GM23248 (cell line): ENCODE results near the gene TRIM52. TPM values are rescaled to one million over a fixed set of nuclear protein-coding genes. Genes with fewer than 3 reads are reported as not detected.

Source experiments
- DNase-seq: peaks from one replicate; pipeline ENCODE4 v3.0.0-alpha.2; 2015
- H2AFZ ChIP-seq: fragments of 200-600 bp; sonication (generic); 2 replicates; pipeline ENCODE4 v1.6.1; 2016; ENCODE audit warnings: antibody characterized with exemption
- H3F3A ChIP-seq: fragments of 200-600 bp; sonication (generic); 2 replicates; pipeline ENCODE4 v1.6.1; 2016; ENCODE audit warnings: mild to moderate bottlenecking, antibody characterized with exemption, mixed run types; ENCODE audit not compliant: insufficient read depth
- H3K27ac ChIP-seq: fragments of 200-600 bp; sonication (generic); 2 replicates; pipeline ENCODE4 v1.5.1; 2016; ENCODE audit warnings: mild to moderate bottlenecking
- H3K27me3 ChIP-seq: fragments of 200-600 bp; sonication (generic); replicated peaks from 2 replicates; pipeline ENCODE4 v1.6.1; 2016; ENCODE audit warnings: mild to moderate bottlenecking; ENCODE audit not compliant: insufficient read depth
- H3K36me3 ChIP-seq: fragments of 200-600 bp; sonication (generic); 2 replicates; pipeline ENCODE4 v1.6.1; 2016; ENCODE audit warnings: low read depth, mild to moderate bottlenecking
- H3K4me1 ChIP-seq: fragments of 200-600 bp; sonication (generic); 2 replicates; pipeline ENCODE4 v1.6.1; 2016; ENCODE audit warnings: mild to moderate bottlenecking; ENCODE audit not compliant: insufficient read depth
- H3K4me2 ChIP-seq: fragments of 200-600 bp; sonication (generic); one replicate; pipeline ENCODE4 v1.6.1; 2016; ENCODE audit warnings: mild to moderate bottlenecking; ENCODE audit not compliant: unreplicated experiment
- H3K4me3 ChIP-seq: fragments of 200-600 bp; sonication (generic); 2 replicates; pipeline ENCODE4 v1.5.1; 2016; ENCODE audit warnings: mild to moderate bottlenecking
- H3K79me2 ChIP-seq: fragments of 200-600 bp; sonication (generic); 2 replicates; pipeline ENCODE4 v1.6.1; 2016; ENCODE audit warnings: mild to moderate bottlenecking; ENCODE audit not compliant: insufficient read depth
- H3K9ac ChIP-seq: fragments of 200-600 bp; sonication (generic); 2 replicates; pipeline ENCODE4 v1.6.1; 2016; ENCODE audit warnings: mild to moderate bottlenecking
- H3K9me2 ChIP-seq: fragments of 200-600 bp; sonication (generic); 2 replicates; pipeline ENCODE4 v1.6.1; 2016; ENCODE audit warnings: mixed run types, mild to moderate bottlenecking, moderate library complexity; ENCODE audit not compliant: insufficient read depth
- H3K9me3 ChIP-seq: fragments of 200-600 bp; sonication (generic); one replicate; pipeline ENCODE4 v1.6.1; 2017; ENCODE audit warnings: low read depth
- H4K20me1 ChIP-seq: fragments of 200-600 bp; sonication (generic); 2 replicates; pipeline ENCODE4 v1.6.0; 2016; ENCODE audit not compliant: insufficient read depth
- EZH2 ChIP-seq: fragments of 200-600 bp; sonication (generic); IDR thresholded peaks from 2 replicates; pipeline ENCODE4 v1.6.1; 2018; ENCODE audit warnings: antibody characterized with exemption, mild to moderate bottlenecking; ENCODE audit not compliant: insufficient read depth, poor library complexity, severe bottlenecking
- EZH2phosphoT487 ChIP-seq: fragments of 200-600 bp; sonication (generic); IDR thresholded peaks from 2 replicates; pipeline ENCODE4 v1.6.1; 2018; ENCODE audit warnings: antibody characterized with exemption, moderate library complexity, mild to moderate bottlenecking, low read depth; ENCODE audit not compliant: insufficient read depth
- WGBS, 2 experiments: methylation state at CpG; one replicate each; pipeline ENCODE4 v1.1.6; 2015 to 2017; ENCODE audit warnings: low lambda C conversion rate in 2 of 2, low coverage in 1 of 2; ENCODE audit errors: missing lambda C conversion rate in 2 of 2; 5-methylcytosine and 5-hydroxymethylcytosine counted together
- in situ Hi-C: fragments of 300-500 bp; cut with MboI; formaldehyde crosslinking; loops from 2 replicates; pipeline ENCODE4 v1.15.0; 2020
- polyA plus RNA-seq: library from polyadenylated mRNA; unstranded; fragments of >200 nt; fragmentation: Nextera tagmentation; extraction: Ambion mirVana; gene quantifications from 2 replicates; pipeline ENCODE4 v1.2.1, GENCODE V29; 2016
- total RNA-seq: library from RNA; depleted of rRNA; stranded (reverse); fragments of >200 nt; shearing (Covaris generic); gene quantifications from 2 replicates; pipeline ENCODE4 v1.2.3, GENCODE V29; 2014

Gene TRIM52
- total and polyA plus RNA-seq, 2 experiments from 2014 or later, result 4.1 to 6.6 TPM

- Histone ChIP-seq H3K9me3 (no peaks in the 10 kb centered on the region), H3K79me2 (peaks cover 10% of the 10 kb centered on the region), H3K27ac (no peak overlapping the region), H3K36me3 (no peaks in the 10 kb centered on the region), H4K20me1 (no peaks in the 10 kb centered on the region), H3K4me3 (no peak overlapping the region), H3K27me3 (no peaks in the 10 kb centered on the region), H3K4me2 (no peak overlapping the region), H3K4me1 (0 out of 2 replicates have a peak, but pooled peaks cover 5% of the 10 kb centered on the region), H3K9me2 (no peaks in the 10 kb centered on the region), H3K9ac (no peak overlapping the region), H2AFZ (no peak overlapping the region), H3F3A (peaks cover 31% of the 10 kb centered on the region)
- WGBS, 2 experiments, result 63 to 67% methylated on average over 49 of the region's 49 CpGs
- in situ Hi-C loops, result no loop called here
- TF ChIP-seq EZH2phosphoT487, result no peak
- TF ChIP-seq EZH2, result no peak
- no peak for DNase-seq
These were observed 41.4 kb downstream of the TRIM52 start for GRCh38 chr5:181219262-181220177.

GRCh38 chr5:181218795-181219124 is 42.2 kb downstream of the TRIM52 start:
- Histone ChIP-seq H4K20me1 (no peaks in the 10 kb centered on the region), H3F3A (peaks cover 31% of the 10 kb centered on the region), H3K36me3 (no peaks in the 10 kb centered on the region), H3K9me3 (no peaks in the 10 kb centered on the region), H3K27me3 (no peaks in the 10 kb centered on the region), H3K4me1 (no peaks in the 10 kb centered on the region), H3K4me2 (peak overlapping the region; percentile 49), H3K79me2 (peaks cover 3% of the 10 kb centered on the region), H2AFZ (peak overlapping the region; percentile 76), H3K9me2 (no peaks in the 10 kb centered on the region), H3K9ac (peak overlapping the region; percentile 38), H3K4me3 (peak overlapping the region; percentile 68), H3K27ac (peak overlapping the region; percentile 47)
- peak; percentile 61 for DNase-seq
- WGBS, 2 experiments, result 3% methylated on average over 10 of the region's 10 CpGs
- in situ Hi-C loops, result no loop called here
- no peak for TF ChIP-seq EZH2phosphoT487
- no peak for TF ChIP-seq EZH2

GRCh38 chr5:181217803-181218062 is 43.2 kb downstream of the TRIM52 start:
- Histone ChIP-seq H3K36me3 (no peaks in the 10 kb centered on the region), H4K20me1 (no peaks in the 10 kb centered on the region), H3K4me3 (peak overlapping the region; percentile 52), H3K9ac (no peak overlapping the region), H3K9me3 (no peaks in the 10 kb centered on the region), H3K9me2 (no peaks in the 10 kb centered on the region), H3K4me1 (no peaks in the 10 kb centered on the region), H3K4me2 (peak overlapping the region; percentile 41), H3K27ac (peak overlapping the region; percentile 19; the same call in 1 of the 2 replicates), H2AFZ (peak overlapping the region; percentile 69), H3K27me3 (no peaks in the 10 kb centered on the region), H3F3A (peaks cover 30% of the 10 kb centered on the region), H3K79me2 (no peaks in the 10 kb centered on the region)
- 11 to 15% methylated on average over 13 of the region's 13 CpGs for WGBS, 2 experiments
- no peak for TF ChIP-seq EZH2
- no peak for TF ChIP-seq EZH2phosphoT487
- in situ Hi-C loops, result no loop called here
- DNase-seq, result no peak

GRCh38 chr5:181217111-181217802 is 43.7 kb downstream of the TRIM52 start:
- Histone ChIP-seq H3K27ac (peak overlapping the region; percentile 19; the same call in 1 of the 2 replicates), H3K27me3 (no peaks in the 10 kb centered on the region), H3K36me3 (no peaks in the 10 kb centered on the region), H3K9ac (no peak overlapping the region), H3K4me1 (no peaks in the 10 kb centered on the region), H3K9me2 (no peaks in the 10 kb centered on the region), H3K9me3 (no peaks in the 10 kb centered on the region), H3K79me2 (no peaks in the 10 kb centered on the region), H3K4me2 (peak overlapping the region; percentile 41), H4K20me1 (no peaks in the 10 kb centered on the region), H3F3A (peaks cover 27% of the 10 kb centered on the region), H2AFZ (peak overlapping the region; percentile 69), H3K4me3 (peak overlapping the region; percentile 52)
- in situ Hi-C loops, result no loop called here
- peak; percentile 86 for DNase-seq
- 1 to 2% methylated on average over 45 to 46 of the region's 46 CpGs for WGBS, 2 experiments
- TF ChIP-seq EZH2, result no peak
- TF ChIP-seq EZH2phosphoT487, result no peak
